ENCODE results near the gene FGD3.
"Not testable (repeated sequence)": the region's sequence is repeated elsewhere in the genome, so short reads cannot be mapped to it uniquely, and the experiment has no call there.

FGD3 gene, protein sequence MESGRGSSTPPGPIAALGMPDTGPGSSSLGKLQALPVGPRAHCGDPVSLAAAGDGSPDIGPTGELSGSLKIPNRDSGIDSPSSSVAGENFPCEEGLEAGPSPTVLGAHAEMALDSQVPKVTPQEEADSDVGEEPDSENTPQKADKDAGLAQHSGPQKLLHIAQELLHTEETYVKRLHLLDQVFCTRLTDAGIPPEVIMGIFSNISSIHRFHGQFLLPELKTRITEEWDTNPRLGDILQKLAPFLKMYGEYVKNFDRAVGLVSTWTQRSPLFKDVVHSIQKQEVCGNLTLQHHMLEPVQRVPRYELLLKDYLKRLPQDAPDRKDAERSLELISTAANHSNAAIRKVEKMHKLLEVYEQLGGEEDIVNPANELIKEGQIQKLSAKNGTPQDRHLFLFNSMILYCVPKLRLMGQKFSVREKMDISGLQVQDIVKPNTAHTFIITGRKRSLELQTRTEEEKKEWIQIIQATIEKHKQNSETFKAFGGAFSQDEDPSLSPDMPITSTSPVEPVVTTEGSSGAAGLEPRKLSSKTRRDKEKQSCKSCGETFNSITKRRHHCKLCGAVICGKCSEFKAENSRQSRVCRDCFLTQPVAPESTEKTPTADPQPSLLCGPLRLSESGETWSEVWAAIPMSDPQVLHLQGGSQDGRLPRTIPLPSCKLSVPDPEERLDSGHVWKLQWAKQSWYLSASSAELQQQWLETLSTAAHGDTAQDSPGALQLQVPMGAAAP

DNA sequence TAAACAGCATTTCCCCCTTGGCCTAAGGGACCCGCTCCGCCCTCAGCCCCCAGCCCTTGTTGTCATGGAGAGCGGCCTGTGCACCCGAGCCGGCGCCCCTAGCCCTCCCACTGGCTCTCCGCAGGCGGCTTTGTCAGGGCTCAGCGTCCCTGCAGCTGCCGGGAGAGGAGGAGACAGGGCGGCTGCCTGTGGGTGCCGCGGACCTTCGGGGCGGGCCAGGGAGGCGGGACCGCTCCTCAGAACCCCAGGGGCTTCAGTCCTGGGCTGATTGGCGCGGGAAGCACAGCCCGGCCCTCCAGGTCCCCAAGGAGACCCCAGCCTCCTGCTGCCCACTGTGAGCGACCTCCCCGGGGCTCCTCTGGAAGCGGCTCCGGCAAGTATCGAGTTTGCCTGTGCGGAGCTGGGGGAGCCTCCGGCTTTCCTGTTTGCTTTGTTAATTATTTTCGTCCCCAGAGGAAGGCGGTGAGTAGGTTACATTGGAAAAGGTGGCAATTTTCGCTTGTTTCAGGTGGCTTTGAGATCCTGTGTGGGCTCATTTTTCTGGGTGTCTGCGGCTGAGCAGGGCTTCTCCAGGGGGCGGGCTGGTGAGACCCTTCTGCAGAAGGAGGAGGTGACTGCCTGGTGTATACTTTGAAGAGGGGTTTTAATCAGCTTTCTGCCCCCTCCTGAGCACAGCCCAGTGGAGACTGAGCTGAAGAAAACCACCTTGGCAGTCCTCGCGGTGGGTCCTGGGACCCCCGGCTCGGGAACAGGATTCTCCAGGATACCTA is at the start of gene FGD3:
Gene FGD3 (plus strand): TSS at position 256 of the 770 bp plus-strand sequence. CDS start 28,734 bp downstream, outside the sequence.
- no peak for FAIRE-seq

DNA sequence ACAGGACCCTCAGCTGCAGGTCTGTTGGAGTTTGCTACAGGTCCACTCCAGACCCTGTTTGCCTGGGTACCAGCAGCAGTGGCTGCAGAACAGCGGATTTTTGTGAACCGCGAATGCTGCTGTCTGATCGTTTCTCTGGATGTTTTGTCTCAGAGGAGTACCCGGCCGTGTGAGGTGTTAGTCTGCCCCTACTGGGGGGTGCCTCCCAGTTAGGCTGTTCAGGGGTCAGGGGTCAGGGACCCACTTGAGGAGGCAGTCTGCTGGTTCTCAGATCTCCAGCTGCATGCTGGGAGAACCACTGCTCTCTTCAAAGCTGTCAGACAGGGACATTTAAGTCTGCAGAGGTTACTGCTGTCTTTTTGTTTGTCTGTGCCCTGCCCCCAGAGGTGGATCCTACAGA is 42.2 kb upstream of the FGD3 start:
- not testable (repeated sequence) for FAIRE-seq

DNA sequence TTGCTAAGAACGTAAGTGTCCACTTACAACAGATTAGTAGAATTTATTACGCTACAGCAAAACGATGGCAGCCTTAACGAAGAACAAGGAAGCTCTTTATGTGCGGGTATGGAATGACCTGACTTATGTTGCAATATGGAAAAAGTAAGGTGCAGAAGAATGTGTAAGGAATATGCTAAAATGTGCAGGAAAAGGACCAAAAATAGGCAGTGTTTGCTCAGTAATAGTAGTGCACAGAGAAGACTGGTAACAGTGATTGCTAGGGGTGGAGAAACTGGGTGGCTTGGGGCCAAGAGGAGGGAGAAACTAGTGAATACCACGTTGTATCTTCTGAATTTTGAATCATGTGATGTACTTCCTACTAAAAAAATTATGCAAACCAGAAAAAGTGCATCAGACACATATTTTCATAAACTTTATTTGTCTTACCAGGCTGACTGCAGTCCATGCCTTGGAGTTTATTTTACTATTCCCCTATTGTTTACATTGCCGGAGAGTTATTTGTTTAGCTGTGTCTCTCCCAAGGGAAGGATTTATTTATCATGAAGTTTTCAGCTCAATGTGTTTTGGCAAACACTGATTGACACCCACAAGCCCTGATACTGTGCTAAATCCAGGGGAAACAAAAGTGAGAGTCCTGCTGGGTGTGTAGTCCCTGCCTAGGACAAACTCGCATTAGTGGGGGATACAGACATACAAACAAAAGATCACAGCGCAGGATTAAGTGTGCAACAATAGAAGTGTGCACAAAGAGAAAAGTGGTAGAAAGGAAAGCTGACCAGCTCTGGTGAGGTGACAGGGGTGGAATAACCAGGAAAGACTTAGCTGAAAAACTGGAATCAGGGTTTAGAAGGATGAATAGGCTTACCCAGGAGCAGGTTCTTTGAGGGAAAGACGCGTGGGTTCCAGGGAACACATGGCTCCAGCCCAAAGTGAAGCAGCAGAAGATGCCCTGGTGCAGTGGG is 35.5 kb upstream of the FGD3 start:
- no peak for FAIRE-seq

DNA sequence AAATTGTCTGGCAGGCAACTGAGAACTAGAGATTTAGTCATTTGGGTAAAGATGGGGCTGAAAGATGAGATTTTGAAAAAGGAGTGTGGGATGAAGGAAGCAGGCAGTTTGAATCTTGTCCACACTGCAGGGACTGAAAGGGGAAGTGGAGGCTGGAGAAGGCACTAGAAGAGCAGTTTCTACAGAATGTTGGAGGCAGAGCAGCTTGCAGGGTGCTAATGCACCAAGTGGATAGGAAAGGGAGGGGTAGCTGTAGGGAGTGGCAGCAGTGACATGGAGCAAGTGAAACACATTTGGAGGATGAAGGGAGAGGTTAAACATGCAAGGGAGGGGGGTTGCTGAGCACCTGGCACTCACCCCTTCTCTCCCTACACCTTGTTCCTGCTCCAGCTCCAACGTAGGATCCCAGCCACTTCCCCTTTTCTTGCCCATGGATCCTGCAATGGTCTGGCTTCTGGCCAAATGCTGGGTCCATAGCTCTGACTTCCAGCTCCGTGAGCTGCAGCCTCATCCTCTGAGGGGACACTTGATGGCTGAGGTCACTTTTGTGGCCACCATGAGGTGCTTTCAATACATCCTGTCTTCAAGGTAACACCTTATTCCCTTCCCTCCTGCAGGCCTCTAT is 30.0 kb upstream of the FGD3 start:
- no peak for FAIRE-seq

DNA sequence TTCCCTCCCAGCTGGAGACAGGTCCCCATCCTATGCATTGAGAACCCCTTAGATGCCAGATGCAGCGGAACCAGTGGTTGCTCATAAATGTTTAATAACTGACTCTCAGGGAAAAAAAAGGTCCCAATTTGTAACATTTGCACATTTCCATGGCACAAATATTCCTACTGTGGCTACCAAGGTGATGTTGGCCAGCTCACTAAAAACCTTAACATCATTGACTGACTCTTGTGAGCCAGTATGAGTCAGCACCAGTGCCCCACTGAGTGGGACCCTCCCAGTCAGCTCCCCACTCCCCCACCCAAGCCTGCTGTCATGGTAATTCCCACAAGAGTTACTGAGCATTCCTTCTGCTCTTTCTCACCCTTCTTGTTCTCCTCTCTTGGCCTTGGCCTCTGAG is 26.9 kb upstream of the FGD3 start:
- no peak for FAIRE-seq

DNA sequence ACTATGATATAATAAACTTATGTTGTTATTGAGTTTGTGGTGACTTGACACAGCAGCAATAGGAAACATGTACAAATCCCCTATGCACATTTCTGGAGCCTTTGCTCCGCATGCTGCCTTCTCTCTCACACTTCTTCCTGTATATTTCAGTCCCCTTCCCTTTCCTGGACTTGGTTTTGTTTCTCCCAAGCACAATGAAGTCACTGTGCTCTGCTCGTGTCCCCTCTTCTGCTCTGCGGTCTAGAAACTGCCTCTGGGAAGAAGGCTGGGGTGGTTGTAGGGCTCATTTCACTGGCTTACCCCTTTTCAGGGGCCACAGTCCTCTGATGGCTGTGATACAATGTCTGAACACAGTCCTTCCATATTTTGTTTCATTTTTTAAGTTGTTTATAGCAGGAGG is 15.7 kb upstream of the FGD3 start:
- no peak for FAIRE-seq

DNA sequence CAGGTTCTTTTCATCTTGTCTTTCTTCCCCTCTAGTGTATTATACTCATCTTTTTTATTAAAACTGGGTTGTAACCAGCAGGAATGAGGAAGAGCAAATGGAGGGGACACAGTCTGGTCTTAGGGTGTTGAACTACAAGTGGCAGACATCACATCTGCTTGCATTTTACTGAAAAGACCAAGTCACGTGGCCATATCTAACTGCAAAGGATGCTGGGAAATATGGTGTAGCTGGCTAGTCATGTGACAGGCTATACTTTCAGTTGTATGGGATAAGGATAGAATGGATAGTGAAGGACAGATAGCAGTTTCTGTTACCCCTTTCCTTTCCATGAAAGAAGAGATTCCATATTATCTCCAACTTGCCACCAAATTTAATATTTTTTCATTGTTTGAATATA is 13.0 kb upstream of the FGD3 start:
- no peak for FAIRE-seq

DNA sequence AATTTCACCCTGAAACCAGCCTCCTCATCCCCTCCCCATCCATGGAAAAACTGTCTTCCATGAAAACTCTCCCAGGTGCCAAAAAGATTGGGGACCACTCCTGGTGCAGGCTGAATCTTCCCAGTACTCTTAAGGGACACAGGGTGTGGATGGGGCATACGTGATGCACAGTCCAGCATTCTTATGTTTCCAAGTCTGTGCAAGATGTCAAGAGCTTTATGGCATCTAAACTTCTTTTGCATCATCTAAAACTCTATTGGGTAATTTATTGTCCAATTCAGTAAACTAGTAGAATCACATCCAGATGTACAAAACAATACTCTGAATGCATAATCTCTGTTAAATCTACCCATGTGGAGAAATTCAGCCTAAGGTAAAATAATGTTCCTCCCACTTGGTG is 9.3 kb upstream of the FGD3 start:
- no peak for FAIRE-seq

DNA sequence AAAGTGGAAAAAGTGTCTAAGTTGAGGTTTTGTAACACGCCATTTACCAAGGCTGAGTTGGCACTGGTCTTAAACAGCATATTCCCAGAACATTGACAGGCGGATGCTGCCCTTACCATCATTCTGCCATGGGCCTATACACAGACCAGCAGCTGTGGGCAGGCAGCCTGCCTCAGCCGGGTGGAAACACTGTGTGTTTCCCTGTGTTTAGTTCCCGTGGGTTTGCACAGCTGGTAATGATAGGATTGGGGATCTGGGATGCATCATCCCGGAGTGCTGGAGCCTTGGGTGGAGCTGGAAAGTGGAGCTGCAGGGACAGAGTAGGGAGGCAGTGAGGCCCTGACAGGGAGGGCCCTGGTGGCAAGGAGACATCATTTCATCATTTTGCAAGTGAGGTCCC is 5.5 kb upstream of the FGD3 start:
- FAIRE-seq = no peak

DNA sequence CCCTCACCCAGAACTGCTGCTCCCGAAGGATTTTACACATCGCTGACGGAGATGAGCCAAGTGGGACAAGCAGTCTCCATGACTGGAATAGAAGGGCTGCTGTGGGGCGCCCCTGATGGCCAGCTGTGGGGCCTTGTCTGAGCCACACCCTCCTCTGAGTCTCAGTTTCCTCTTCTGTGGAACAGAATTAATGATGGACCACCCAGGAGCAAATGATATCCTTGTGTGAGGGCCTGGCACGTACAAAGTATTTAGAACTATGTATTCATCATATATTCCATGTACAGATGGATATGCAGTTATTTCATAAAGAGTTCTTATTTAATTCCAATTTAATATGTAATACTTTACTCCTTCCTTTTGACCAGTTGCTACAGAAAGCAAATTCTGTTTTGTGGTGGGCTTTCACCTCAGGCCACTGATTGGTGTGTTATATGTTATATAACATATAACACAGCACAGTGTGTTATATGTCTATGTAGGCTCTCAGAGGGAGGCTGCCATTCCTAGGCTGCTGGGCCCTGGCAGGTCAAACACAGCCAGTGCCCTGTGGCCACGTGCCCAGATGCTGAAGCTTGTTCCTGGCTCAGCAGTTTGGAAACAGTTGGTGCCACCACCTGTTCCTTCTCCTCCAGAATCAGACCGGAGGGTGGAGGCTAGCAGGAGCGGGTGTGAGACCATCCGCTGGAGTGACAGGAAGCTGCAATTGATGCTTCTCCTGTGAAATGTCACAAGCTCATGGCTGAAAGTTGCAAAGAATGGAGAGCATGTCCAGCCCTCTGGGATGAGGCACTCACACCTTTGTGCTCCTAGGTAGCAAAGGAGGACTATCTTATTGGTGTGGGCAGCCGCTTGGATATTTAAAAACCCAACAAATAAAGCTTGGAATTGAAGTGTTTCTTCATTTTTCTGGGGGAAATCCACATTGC is 4.4 kb upstream of the FGD3 start:
- no peak for FAIRE-seq

DNA sequence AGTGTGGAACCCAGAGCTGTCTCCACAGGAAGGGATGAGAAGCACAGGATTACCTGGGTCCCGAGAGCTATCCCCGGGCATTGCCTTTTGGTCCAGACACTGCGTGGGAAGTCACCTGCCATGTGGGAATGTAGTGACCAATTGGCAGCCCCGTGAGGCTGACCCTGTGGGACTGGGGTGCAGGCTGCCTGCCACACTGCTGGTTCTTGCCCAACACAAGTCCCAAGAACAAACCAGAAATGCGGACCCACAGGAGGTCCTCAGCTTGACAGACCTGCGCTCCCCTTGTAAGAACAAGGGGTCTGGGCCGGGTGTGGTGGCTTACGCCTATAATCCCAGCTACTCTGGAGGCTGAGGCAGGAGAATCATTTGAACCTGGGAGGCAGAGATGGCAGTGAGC is 2.4 kb upstream of the FGD3 start:
- FAIRE-seq = no peak

DNA sequence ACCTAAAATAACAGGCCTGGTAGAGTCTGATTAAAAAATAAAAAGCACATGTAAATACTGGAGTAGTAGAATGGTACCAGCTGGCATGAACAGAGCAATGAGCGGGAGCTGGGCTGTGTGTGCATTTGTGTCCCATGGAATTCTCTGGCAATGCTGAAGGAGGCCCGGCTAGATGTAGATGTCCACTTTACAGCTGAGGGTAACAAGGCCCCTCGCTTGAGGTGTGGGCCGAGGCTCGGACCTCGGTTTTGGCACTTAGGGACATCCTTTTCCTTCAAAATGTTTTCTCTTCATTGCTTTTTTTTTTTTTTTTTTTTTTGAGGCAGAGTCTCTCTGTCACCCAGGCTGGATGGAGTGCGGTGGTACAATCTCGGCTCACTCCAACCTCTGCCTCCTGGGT is 1.5 kb upstream of the FGD3 start:
- no peak for FAIRE-seq

DNA sequence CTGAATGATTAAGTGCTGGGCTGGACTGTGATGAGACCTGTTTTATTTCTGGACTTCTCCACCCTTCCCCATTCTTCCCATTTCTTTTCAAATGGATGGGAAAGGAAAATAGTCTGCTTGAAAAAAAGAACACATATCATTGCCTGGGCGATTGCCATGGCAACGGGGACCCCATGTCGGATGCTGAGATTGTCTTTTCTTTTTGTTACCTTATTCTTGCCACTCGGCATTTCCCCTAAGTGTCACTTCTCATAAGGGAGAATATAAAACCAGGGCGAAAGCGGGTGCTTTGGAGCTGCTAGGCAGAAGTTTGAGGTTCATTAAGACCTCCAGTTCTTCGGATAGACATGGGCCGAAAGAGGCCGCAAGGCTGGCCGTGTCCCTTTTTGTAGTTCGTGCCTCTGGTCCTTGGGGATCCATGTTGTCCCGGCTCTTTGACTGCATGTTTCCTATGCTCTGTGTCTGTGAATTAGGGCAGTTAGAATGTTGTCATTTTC is 763 bp downstream of the FGD3 start:
- FAIRE-seq = no peak

DNA sequence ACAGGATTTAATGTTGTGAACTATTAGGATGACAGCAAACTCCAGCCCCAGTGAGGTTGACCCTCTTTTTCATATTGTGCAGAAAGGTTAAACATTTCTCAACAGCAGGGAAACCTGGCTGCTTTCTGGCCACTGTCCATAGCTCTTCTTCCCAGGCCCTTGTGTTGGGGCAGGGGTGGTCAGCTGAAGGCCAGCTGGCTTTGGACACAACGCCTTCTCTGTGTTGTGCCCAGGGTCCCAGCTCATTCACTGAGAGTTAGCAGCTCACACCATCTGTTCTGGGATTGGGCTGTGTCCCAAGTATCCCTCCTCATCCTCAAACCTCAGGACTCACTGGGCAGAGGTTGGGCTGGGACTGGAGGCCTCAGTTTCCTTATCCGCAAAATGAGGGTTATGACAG is 1.3 kb downstream of the FGD3 start:
- FAIRE-seq = no peak

DNA sequence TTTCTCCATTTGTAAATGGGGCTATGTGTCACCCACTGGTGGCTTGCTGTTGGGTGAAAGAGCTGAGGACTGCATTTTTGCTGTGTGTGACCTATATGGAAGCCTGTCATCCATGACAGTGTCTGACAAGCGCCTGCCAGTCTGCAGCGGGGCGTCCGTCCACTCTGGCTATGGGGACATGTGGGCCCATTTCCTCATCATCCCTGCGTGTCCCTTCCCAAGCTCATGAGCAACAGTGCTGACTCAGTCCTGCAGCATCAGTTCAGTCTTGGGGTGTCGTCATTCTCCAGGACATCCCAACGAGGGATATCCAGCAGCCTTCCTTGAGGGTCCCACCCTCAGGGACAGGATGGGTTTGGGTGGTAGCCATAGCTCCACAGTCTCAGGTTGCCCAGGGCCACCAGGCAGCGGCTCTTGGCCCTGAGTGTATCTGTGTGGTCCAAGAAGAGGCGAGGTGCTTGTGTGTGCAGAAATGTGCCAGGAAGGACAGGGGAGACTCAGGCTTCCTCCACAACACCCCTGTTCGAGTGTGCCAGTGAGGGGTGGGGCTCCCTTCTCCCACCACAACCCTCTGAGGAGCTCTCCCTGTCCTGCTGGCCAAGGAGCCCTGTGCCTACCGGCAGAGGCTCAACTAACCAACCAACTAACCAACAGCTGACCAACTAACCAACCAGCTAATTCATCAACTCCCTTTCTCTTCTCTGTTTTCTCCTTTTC is 2.1 kb downstream of the FGD3 start:
- no peak for FAIRE-seq

DNA sequence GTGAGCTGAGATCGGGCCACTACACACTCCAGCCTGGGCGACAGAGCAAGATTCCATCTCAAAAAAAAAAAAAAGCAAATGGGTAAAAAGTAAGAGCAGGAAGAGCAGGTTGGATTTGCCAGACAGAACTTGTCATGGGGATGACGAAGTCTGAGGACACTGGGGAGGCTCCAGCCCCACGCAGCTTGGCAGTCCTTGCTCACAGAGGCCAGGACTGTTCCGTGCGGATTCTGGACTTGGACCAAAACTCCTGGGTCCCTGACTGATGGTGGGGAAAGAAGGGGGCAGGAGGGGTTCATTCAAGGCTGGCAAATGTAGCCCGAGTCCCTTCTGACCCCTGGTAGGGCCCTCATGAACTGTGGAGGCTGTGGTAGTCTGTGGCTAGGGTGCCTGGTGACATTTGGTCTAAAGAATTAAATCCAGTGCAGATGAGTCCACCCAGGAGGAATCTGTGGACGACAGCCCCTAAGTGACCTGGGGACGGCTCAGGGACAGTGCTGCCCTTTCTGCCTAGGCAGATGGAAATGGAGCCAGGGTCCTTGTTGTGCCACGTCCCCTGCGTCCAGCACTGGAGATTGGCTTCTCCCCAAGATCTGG is 3.1 kb downstream of the FGD3 start:
- FAIRE-seq = no peak

DNA sequence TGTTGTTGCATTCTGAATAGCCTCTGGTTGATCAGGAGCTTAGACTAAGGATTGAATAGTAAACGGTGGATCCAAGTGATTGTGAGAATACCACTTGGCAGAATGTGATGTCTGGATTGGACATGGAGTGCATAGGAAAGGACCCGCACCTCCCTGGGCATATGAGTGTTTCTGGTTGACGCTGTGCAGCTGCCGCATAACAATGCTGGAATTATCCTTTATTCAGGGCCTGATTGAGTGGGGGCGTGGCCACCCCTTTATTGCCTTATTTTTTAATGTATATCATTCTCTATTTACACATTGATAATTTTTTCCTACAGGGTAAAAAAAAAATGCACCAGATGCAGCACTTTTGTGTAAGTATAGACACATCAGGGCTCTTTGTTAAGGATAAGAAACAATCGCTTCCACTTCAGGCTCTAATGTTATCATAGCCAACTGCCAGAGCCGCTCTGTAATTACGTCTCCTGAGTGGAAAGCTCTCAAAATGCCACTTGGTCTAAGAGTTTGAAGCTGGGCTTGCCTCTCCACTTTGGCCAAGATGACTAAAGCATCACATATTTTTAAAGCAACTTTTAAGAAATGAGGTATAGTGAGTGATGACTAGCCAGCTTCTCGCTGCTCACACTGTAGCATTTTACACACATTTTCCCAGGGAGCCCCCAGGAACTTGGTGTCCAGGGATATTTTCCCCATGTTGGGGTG is 5.7 kb downstream of the FGD3 start:
- no peak for FAIRE-seq

DNA sequence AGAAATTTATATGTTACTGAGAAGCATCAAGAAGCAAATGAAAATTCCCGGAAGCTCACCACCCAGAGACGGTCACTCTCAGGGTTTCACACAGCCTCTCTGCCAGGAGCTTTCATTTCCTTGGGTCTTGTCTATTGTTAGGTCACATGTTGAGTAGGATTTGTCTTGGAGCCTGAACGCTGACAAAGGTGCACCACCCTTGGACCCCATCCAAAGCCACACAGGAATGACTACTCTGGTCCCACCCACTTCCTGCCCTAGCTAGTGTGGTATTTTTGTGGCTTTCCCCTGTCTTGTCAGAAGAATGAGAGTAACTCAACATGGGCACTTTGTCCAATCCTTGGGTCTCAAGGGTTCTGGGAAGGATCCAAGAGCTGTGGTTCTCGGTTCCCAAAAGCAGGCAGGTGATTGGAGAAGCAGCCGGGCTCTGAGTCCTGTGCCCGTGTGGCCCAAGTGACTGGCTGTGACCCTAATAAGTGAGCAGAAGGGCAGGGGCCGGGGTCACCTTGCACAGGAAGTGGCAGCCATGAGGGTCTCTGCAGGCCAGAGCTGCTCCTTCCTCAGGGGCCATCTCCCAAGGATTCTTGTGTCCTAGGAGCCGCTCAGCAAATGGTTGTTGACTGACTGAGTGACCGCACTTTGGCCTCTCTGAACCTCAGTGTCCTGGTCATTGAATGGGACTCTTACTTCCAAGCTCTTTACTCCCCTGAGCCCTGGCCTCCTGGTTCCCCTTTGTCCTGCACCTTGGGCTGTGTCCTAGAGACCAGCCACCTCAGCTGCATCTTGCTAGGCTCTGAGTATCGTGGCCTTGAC is 6.9 kb downstream of the FGD3 start:
- no peak for FAIRE-seq
